Measurements from ENCODE around the gene PLCXD3.

PLCXD3 gene

GRCh38 chr5:41465493-41466171, 44.8 kb downstream of the PLCXD3 start:
- ChIA-PET CTCF (no interaction called here), POLR2A (no interaction called here)
- no peak for DNase-seq (ENCODE audit: extremely low spot score)
- TF ChIP-seq CTCF (IDR thresholded peaks at IDR 0.05; ENCODE audit: control extremely low read depth, extremely low read depth, low read depth, missing control alignments): no peak

- ChIA-PET CTCF (interaction anchor here (0.8 to 1.5 kb wide), 2 partner anchors 9 to 13 kb away, joined by 3 read pairs; no protein-coding TSS in a partner anchor), POLR2A (no interaction called here)
- no peak for TF ChIP-seq CTCF (IDR thresholded peaks at IDR 0.05; ENCODE audit: control extremely low read depth, extremely low read depth, low read depth, missing control alignments)
- DNase-seq (ENCODE audit: extremely low spot score): no peak
These were observed 50.8 kb downstream of the PLCXD3 start for GRCh38 chr5:41459557-41459956.

GRCh38 chr5:41457094-41457493, 53.3 kb downstream of the PLCXD3 start:
- TF ChIP-seq CTCF (IDR thresholded peaks at IDR 0.05; ENCODE audit: control extremely low read depth, extremely low read depth, low read depth, missing control alignments): no peak
- DNase-seq (ENCODE audit: extremely low spot score): no peak
- ChIA-PET POLR2A (no interaction called here), CTCF (interaction anchor here (1.4 kb wide), 1 partner anchor 18 kb away, joined by 3 read pairs; no protein-coding TSS in a partner anchor)

GRCh38 chr5:41452506-41452905, 57.9 kb downstream of the PLCXD3 start:
- DNase-seq (ENCODE audit: extremely low spot score): no peak

GRCh38 chr5:41447650-41448510, 62.5 kb downstream of the PLCXD3 start:
- TF ChIP-seq CTCF (IDR thresholded peaks at IDR 0.05; ENCODE audit: control extremely low read depth, extremely low read depth, low read depth, missing control alignments): no peak
- DNase-seq (ENCODE audit: extremely low spot score): no peak
- POLR2A ChIA-PET: no interaction called here
- CTCF ChIA-PET: interaction anchor here (1.4 kb wide), 1 partner anchor 11 kb away, joined by 4 read pairs; no protein-coding TSS in a partner anchor

More at GRCh38 chr5:41452506-41452905, 57.9 kb downstream of the PLCXD3 start:
- ChIA-PET CTCF (interaction anchor here (1.3 kb wide), 1 partner anchor 12 kb away, joined by 4 read pairs; no protein-coding TSS in a partner anchor), POLR2A (no interaction called here)
- TF ChIP-seq CTCF (IDR thresholded peaks at IDR 0.05; ENCODE audit: control extremely low read depth, extremely low read depth, low read depth, missing control alignments): no peak

- POLR2A ChIA-PET: no interaction called here
These were observed 64.4 kb downstream of the PLCXD3 start for GRCh38 chr5:41445937-41446563.

More at GRCh38 chr5:41445937-41446563, 64.4 kb downstream of the PLCXD3 start:
- no peak for DNase-seq (ENCODE audit: extremely low spot score)
- CTCF ChIA-PET: interaction anchor here (1.1 to 1.4 kb wide), 2 partner anchors 9 to 16 kb away, joined by 3 to 4 read pairs; no protein-coding TSS in a partner anchor
- no peak for TF ChIP-seq CTCF (IDR thresholded peaks at IDR 0.05; ENCODE audit: control extremely low read depth, extremely low read depth, low read depth, missing control alignments)

Measured in GM10248 (cell line).